Uterus (tissue), 4 donors: ENCODE results near the gene NSD2. TPM values are rescaled to one million over a fixed set of nuclear protein-coding genes. Genes with fewer than 3 reads are reported as not detected.

ENCODE experiments used
- DNase-seq, 2 donors: peaks; one replicate each; pipeline ENCODE4 v3.0.0-alpha.2; 2019 to 2020
- H3K27ac ChIP-seq, 2 donors: fragments of 200-600 bp; sonication (generic); 1 replicate in 1 of 2; 2 replicates in 1 of 2; pipeline ENCODE4 v1.5.1; 2016 to 2018
- H3K27me3 ChIP-seq, 2 donors: fragments of 200-600 bp; sonication (generic); one replicate each; pipeline ENCODE4 v1.5.1; 2018 to 2019; ENCODE audit warnings: control low read depth in 1 of 2
- H3K36me3 ChIP-seq, 2 donors: fragments of 200-600 bp; sonication (generic); one replicate each; pipeline ENCODE4 v1.5.1; 2019; ENCODE audit warnings: control low read depth in 1 of 2
- H3K4me1 ChIP-seq, 2 donors: fragments of 200-600 bp; sonication (generic); one replicate each; pipeline ENCODE4 v1.5.1; 2018 to 2019; ENCODE audit warnings: control low read depth in 1 of 2
- H3K4me3 ChIP-seq, 2 donors: fragments of 200-600 bp; sonication (generic); 1 replicate in 1 of 2; 2 replicates in 1 of 2; pipeline ENCODE4 v1.5.1; 2018 to 2019; ENCODE audit warnings: mild to moderate bottlenecking in 1 of 2
- H3K9me3 ChIP-seq, 2 donors: fragments of 200-600 bp; sonication (generic); one replicate each; pipeline ENCODE4 v1.5.1; 2019; ENCODE audit warnings: control low read depth in 1 of 2
- POLR2A ChIP-seq, 2 donors: fragments of 450-650 bp; IDR thresholded peaks; one replicate each; pipeline ENCODE4 v1.6.1; 2016; ENCODE audit warnings: antibody characterized with exemption in 2 of 2, mild to moderate bottlenecking in 1 of 2, moderate library complexity in 1 of 2
- intact Hi-C: fragments of 100-400 bp; cut with DNase I; formaldehyde crosslinking; loops from one replicate; pipeline ENCODE4 v1.15.1; 2023; ENCODE audit warnings: low total_unique reads
- total RNA-seq, 4 donors: library from RNA; depleted of rRNA in 3 of 4; stranded (reverse); fragments of >200 nt in 3 of 4; gene quantifications; one replicate each; pipeline versions ENCODE4 v1.1.0 to v1.2.4, GENCODE V29; 2014 to 2023
- TF ChIP-seq, protein P1 (sequence below), 4 experiments: fragments of 200-600 bp in 2 of 4; fragments of 450-650 bp in 2 of 4; sonication (generic) in 2 of 4; IDR thresholded peaks; one replicate each; pipeline ENCODE4 v1.5.1; 2016 to 2019; ENCODE audit warnings: antibody characterized with exemption in 4 of 4, mild to moderate bottlenecking in 2 of 4, moderate library complexity in 1 of 4
- donor health status: DM: yes; HTN: yes; CAD: no.

Gene NSD2
- total RNA-seq, 4 donors from 2014 or later: 10.3 to 75.3 (median 49.0) TPM

DNA sequence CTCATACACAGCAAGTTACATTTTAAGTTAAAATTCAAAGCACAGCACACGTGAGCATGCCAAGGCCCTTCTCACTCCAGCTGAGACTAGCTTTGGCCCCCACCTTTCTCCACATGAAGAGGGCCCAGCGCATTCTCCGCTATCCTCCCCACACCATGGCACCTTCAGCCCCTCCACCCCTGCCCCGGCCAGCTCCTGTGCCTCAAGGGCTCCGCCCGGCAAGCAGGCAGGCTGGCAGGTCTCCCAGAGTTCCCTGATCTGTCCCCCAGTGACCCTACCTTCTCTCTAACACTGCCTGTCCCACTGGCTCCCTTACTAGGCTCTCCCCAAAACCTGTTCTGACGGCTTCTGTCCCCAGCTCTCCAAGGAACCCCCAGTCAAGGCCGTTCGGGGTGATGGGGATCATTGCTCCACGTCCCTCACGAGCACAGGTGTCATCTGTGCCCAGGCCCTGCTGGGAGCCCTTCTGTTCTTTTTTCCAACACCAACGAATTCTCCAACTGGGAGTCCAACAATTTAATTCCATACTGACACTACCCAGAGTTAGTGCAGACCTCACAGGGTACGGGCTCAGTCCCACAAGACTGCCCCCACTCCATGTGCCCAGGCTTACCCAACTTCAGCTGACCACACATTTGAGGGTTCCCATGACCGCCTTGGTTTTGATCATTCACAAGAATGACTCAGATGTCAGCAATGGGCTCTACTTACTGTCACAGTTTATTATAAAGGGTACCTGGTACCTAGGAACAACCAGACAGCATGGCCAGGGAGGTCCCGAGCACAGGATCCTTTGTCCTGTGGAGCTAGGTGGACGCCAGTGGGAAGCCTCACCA lies 19.4 kb upstream of the NSD2 start:
- H3K4me3 ChIP-seq: no peak overlapping the region
- H3K36me3 ChIP-seq: no peaks in the 10 kb centered on the region
- no peaks in the 10 kb centered on the region for H3K4me1 ChIP-seq
- H3K27ac ChIP-seq: no peak overlapping the region
- H3K9me3 ChIP-seq: no peaks in the 10 kb centered on the region
- DNase-seq: no peak
- H3K27me3 ChIP-seq: no peaks in the 10 kb centered on the region
- intact Hi-C loops: no loop called here
- TF ChIP-seq POLR2A (IDR thresholded peaks at IDR 0.05): no peak
- TF ChIP-seq, protein P1, sequence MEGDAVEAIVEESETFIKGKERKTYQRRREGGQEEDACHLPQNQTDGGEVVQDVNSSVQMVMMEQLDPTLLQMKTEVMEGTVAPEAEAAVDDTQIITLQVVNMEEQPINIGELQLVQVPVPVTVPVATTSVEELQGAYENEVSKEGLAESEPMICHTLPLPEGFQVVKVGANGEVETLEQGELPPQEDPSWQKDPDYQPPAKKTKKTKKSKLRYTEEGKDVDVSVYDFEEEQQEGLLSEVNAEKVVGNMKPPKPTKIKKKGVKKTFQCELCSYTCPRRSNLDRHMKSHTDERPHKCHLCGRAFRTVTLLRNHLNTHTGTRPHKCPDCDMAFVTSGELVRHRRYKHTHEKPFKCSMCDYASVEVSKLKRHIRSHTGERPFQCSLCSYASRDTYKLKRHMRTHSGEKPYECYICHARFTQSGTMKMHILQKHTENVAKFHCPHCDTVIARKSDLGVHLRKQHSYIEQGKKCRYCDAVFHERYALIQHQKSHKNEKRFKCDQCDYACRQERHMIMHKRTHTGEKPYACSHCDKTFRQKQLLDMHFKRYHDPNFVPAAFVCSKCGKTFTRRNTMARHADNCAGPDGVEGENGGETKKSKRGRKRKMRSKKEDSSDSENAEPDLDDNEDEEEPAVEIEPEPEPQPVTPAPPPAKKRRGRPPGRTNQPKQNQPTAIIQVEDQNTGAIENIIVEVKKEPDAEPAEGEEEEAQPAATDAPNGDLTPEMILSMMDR (IDR thresholded peaks at IDR 0.05): no peak

DNA sequence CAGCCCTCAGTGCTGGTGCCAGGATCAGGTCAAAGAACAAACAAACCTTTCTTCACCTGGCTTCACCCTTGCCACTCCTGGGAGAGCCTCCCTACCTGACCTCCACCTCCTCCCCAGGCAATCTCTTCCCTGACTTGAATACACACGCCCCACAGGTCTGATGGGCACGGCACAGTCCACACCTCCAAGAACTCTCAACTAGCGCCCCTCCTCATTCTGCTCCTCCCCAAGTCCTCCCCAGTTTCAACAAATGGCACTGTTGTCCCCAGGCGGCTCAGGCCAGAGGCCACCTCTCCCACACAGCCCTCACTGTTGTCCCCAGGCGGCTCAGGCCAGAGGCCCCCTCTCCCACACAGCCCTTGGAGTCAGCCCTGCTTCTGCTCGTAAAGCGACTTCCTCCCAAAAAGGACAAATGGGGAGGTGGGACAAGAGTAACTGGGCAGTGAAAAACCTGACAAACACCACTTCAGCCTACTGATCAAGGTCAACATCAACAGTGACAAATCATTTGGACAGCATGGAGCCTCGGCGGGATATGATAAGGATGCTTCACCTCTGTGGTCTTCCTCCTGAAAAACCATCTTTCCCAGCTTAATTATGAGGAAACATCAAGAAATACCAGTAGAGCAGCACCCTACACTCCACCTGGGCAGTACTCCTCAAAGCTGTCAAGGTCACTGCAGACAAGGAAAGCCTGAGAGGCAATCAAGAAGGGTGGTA lies 18.1 kb upstream of the NSD2 start:
- DNase-seq: no peak
- intact Hi-C loops: no loop called here
- Histone ChIP-seq H3K4me1 (no peaks in the 10 kb centered on the region), H3K27me3 (no peaks in the 10 kb centered on the region), H3K27ac (no peak overlapping the region), H3K4me3 (no peak overlapping the region), H3K9me3 (no peaks in the 10 kb centered on the region), H3K36me3 (no peaks in the 10 kb centered on the region)
- TF ChIP-seq, protein P1 (IDR thresholded peaks at IDR 0.05): no peak
- no peak for TF ChIP-seq POLR2A (IDR thresholded peaks at IDR 0.05)

- Histone ChIP-seq H3K27me3 (no peaks in the 10 kb centered on the region), H3K9me3 (no peaks in the 10 kb centered on the region), H3K27ac (no peak overlapping the region), H3K36me3 (no peaks in the 10 kb centered on the region), H3K4me3 (peak overlapping the region in 1 of 2 donors; percentile 98), H3K4me1 (no peaks in the 10 kb centered on the region)
- TF ChIP-seq, protein P1 (IDR thresholded peaks at IDR 0.05): no peak
- TF ChIP-seq POLR2A (IDR thresholded peaks at IDR 0.05): no peak
- intact Hi-C loops: loop anchor here (5.0 kb wide), 1 partner anchor 132 kb away; the partner anchor contains the start of genes TACC3 and TMEM129
- DNase-seq: no peak
Measured at GRCh38 chr4:1854752-1855151, 16.4 kb upstream of the NSD2 start.

- DNase-seq: peak in 1 of 2 donors; percentile 42
- no peaks in the 10 kb centered on the region for H3K4me1 ChIP-seq
- H3K9me3 ChIP-seq: no peaks in the 10 kb centered on the region
- peak overlapping the region; percentile 83 to 98 for H3K4me3 ChIP-seq
- no peak for TF ChIP-seq POLR2A (IDR thresholded peaks at IDR 0.05)
- TF ChIP-seq, protein P1 (IDR thresholded peaks at IDR 0.05): no peak
- H3K27me3 ChIP-seq: no peaks in the 10 kb centered on the region
- H3K27ac ChIP-seq: peak overlapping the region; percentile 60 to 86
- no peaks in the 10 kb centered on the region for H3K36me3 ChIP-seq
- intact Hi-C loops: loop anchor here (5.0 kb wide), 1 partner anchor 133 kb away; the partner anchor contains the start of genes TACC3 and TMEM129
Measured at GRCh38 chr4:1855333-1856070, 15.7 kb upstream of the NSD2 start.
